Common myeloid progenitor, CD34-positive (primary cell): ENCODE results near the gene PRELID2. TPM values are rescaled to one million over a fixed set of nuclear protein-coding genes. Genes with fewer than 3 reads are reported as not detected.

Experiments
- CTCF ChIA-PET: fragments of 350-600 bp; sonication (Branson Sonifier 250); formaldehyde crosslinking; loops from one replicate; lab custom pipeline; 2021; ENCODE audit warnings: antibody characterized with exemption; lab: Charles Lee
- POLR2A ChIA-PET: fragments of 350-600 bp; sonication (Branson Sonifier 250); formaldehyde crosslinking; loops from one replicate; lab custom pipeline; 2021; ENCODE audit warnings: antibody characterized with exemption; lab: Charles Lee
- DNase-seq, 3 donors: peaks; one replicate each; pipeline versions ENCODE4 v3.0.0 to v3.0.0-alpha.2; 2013
- H3K27ac ChIP-seq, 2 experiments: 1 replicate in 1 of 2; 2 replicates in 1 of 2; pipeline ENCODE4 v1.7.0; 2013; ENCODE audit warnings: inconsistent platforms in 2 of 2, low read length in 2 of 2, mild to moderate bottlenecking in 2 of 2, low read depth in 1 of 2, moderate library complexity in 1 of 2; ENCODE audit not compliant: severe bottlenecking in 2 of 2, insufficient read depth in 1 of 2, poor library complexity in 1 of 2
- H3K27me3 ChIP-seq, 5 experiments: replicated peaks in 2 of 5; 1 replicate in 3 of 5; 2 replicates in 2 of 5; pipeline versions ENCODE4 v1.6.1 to v1.7.0; 2013; ENCODE audit warnings: low read length in 4 of 5, mild to moderate bottlenecking in 2 of 5, moderate library complexity in 2 of 5, inconsistent platforms in 1 of 5; ENCODE audit not compliant: insufficient read depth in 5 of 5, control insufficient read depth in 4 of 5
- H3K36me3 ChIP-seq, 4 experiments: 1 replicate in 2 of 4; 2 replicates in 2 of 4; pipeline versions ENCODE4 v1.6.1 to v1.7.0; 2013; ENCODE audit warnings: low read length in 3 of 4, control low read depth in 1 of 4, mild to moderate bottlenecking in 1 of 4; ENCODE audit not compliant: control insufficient read depth in 4 of 4, insufficient read depth in 4 of 4
- H3K4me1 ChIP-seq, 4 experiments: 1 replicate in 3 of 4; 2 replicates in 1 of 4; pipeline versions ENCODE4 v1.6.1 to v1.7.1; 2013; ENCODE audit warnings: low read length in 3 of 4, mild to moderate bottlenecking in 3 of 4, control low read depth in 1 of 4, inconsistent platforms in 1 of 4, moderate library complexity in 1 of 4; ENCODE audit not compliant: control insufficient read depth in 4 of 4, insufficient read depth in 4 of 4; ENCODE audit errors: control extremely low read depth in 1 of 4
- H3K4me3 ChIP-seq, 7 experiments: 1 replicate in 4 of 7; 2 replicates in 3 of 7; pipeline versions ENCODE4 v1.5.1 to v1.7.0; 2013; ENCODE audit warnings: mild to moderate bottlenecking in 7 of 7, low read length in 6 of 7, moderate library complexity in 6 of 7, inconsistent platforms in 2 of 7, low read depth in 2 of 7, control low read depth in 1 of 7; ENCODE audit not compliant: insufficient read depth in 4 of 7, control insufficient read depth in 1 of 7; ENCODE audit errors: extremely low read depth in 1 of 7
- H3K9me3 ChIP-seq, 5 experiments: 1 replicate in 4 of 5; 2 replicates in 1 of 5; pipeline versions ENCODE4 v1.6.1 to v1.7.1; 2013; ENCODE audit warnings: low read length in 4 of 5, mild to moderate bottlenecking in 2 of 5, inconsistent platforms in 1 of 5, low read depth in 1 of 5, moderate library complexity in 1 of 5; ENCODE audit not compliant: control insufficient read depth in 4 of 5, insufficient read depth in 2 of 5; ENCODE audit errors: control extremely low read depth in 1 of 5
- WGBS: methylation state at CpG from one replicate; pipeline ENCODE4 v1.1.5; 2013; ENCODE audit not compliant: insufficient coverage; 5-methylcytosine and 5-hydroxymethylcytosine counted together
- polyA plus RNA-seq: library from polyadenylated mRNA; unstranded; fragments of 120-200 nt; gene quantifications from one replicate; pipeline ENCODE4 v1.2.1, GENCODE V29; 2013

Gene PRELID2
- polyA plus RNA-seq, result 21.1 TPM

GRCh38 chr5:145834917-145835847, at the start of gene PRELID2:
Gene PRELID2 (minus strand): TSS chr5:145835342. CDS start chr5:145835251, 91 bp downstream.
- 0% methylated on average over 66 of the region's 71 CpGs for WGBS

GRCh38 chr5:145874765-145875164, 39.6 kb upstream of the PRELID2 start:
- H3K27ac ChIP-seq, result no peak overlapping the region
- no peaks in the 10 kb centered on the region for H3K9me3 ChIP-seq
- no peaks in the 10 kb centered on the region for H3K27me3 ChIP-seq
- no peaks in the 10 kb centered on the region for H3K4me1 ChIP-seq
- no peak for DNase-seq
- ChIA-PET POLR2A (no interaction called here), CTCF (interaction anchor here (0.6 to 1.2 kb wide), 2 partner anchors 48 to 553 kb away, joined by 3 read pairs; no protein-coding TSS in a partner anchor)
- no peaks in the 10 kb centered on the region for H3K36me3 ChIP-seq
- 100% methylated on average over 2 of the region's 2 CpGs for WGBS
- H3K4me3 ChIP-seq, result no peak overlapping the region

More at GRCh38 chr5:145834917-145835847, at the start of gene PRELID2:
- no peaks in the 10 kb centered on the region for H3K36me3 ChIP-seq
- POLR2A ChIA-PET, result interaction anchor here (0.6 to 1.2 kb wide), 5 partner anchors 20 to 1665 kb away, joined by 3 to 5 read pairs (median 3); partner anchors contain the start of genes KCTD16 and YIPF5
- no peaks in the 10 kb centered on the region for H3K9me3 ChIP-seq
- peak; percentile 91 to 97 (median 95) for DNase-seq
- H3K4me3 ChIP-seq, result peak within 1 kb of the TSS; percentile 66 to 93 (median 81)
- peaks cover 17 to 38% (median 32%) of the 10 kb centered on the region in 4 experiments for H3K4me1 ChIP-seq
- CTCF ChIA-PET, result interaction anchor here (0.9 to 4.6 kb wide), 8 partner anchors 9 to 296 kb away, joined by 4 to 31 read pairs (median 6); no protein-coding TSS in a partner anchor
- H3K27me3 ChIP-seq, result no peaks in the 10 kb centered on the region
- H3K27ac ChIP-seq, result peak within 1 kb of the TSS in 1 of 2 experiments; percentile 80

GRCh38 chr5:145872914-145873313, 37.8 kb upstream of the PRELID2 start, which contains the start of gene GRXCR2:
Gene GRXCR2 (minus strand): TSS chr5:145873014. CDS start chr5:145872968, 46 bp downstream.
- no CpG with 5 or more reads among the region's 3 CpGs for WGBS
- Histone ChIP-seq H3K27ac (no peak within 1 kb of the TSS), H3K36me3 (no peaks in the 10 kb centered on the region), H3K4me3 (no peak within 1 kb of the TSS), H3K9me3 (no peaks in the 10 kb centered on the region), H3K27me3 (no peaks in the 10 kb centered on the region), H3K4me1 (no peaks in the 10 kb centered on the region)
- ChIA-PET POLR2A (no interaction called here), CTCF (interaction anchor here (3.3 kb wide), 1 partner anchor 16 kb away, joined by 9 read pairs; no protein-coding TSS in a partner anchor)
- DNase-seq, result no peak

- 93% methylated on average over 8 of the region's 8 CpGs for WGBS
- Histone ChIP-seq H3K27me3 (no peaks in the 10 kb centered on the region), H3K9me3 (no peaks in the 10 kb centered on the region), H3K27ac (no peak overlapping the region), H3K36me3 (no peaks in the 10 kb centered on the region), H3K4me1 (peaks cover 0 to 3% (median 0%) of the 10 kb centered on the region in 4 experiments), H3K4me3 (no peak overlapping the region)
- POLR2A ChIA-PET, result no interaction called here
- DNase-seq, result no peak
- CTCF ChIA-PET, result interaction anchor here (3.3 kb wide), 1 partner anchor 16 kb away, joined by 9 read pairs; no protein-coding TSS in a partner anchor
These were observed 37.3 kb upstream of the PRELID2 start for GRCh38 chr5:145872486-145872885.

- H3K27me3 ChIP-seq, result no peaks in the 10 kb centered on the region
- H3K4me1 ChIP-seq, result peaks cover 0 to 3% (median 0%) of the 10 kb centered on the region in 4 experiments
- no peaks in the 10 kb centered on the region for H3K9me3 ChIP-seq
- DNase-seq, result no peak
- POLR2A ChIA-PET, result no interaction called here
- H3K36me3 ChIP-seq, result no peaks in the 10 kb centered on the region
- CTCF ChIA-PET, result interaction anchor here (1.4 to 1.8 kb wide), 2 partner anchors 10 to 43 kb away, joined by 3 to 4 read pairs; no protein-coding TSS in a partner anchor
- WGBS, result 100% methylated on average over 1 of the region's 4 CpGs
- no peak overlapping the region for H3K4me3 ChIP-seq
- no peak overlapping the region for H3K27ac ChIP-seq
These were observed 34.6 kb upstream of the PRELID2 start for GRCh38 chr5:145869753-145870152.

GRCh38 chr5:145867806-145868205, 32.7 kb upstream of the PRELID2 start:
- Histone ChIP-seq H3K9me3 (no peaks in the 10 kb centered on the region), H3K4me1 (peaks cover 0 to 3% (median 0%) of the 10 kb centered on the region in 4 experiments), H3K36me3 (no peaks in the 10 kb centered on the region), H3K4me3 (no peak overlapping the region), H3K27me3 (no peaks in the 10 kb centered on the region), H3K27ac (no peak overlapping the region)
- WGBS, result no CpG with 5 or more reads among the region's 1 CpG
- DNase-seq, result peak in 1 of 3 donors; percentile 8
- ChIA-PET POLR2A (no interaction called here), CTCF (no interaction called here)
